K562 (cell line): ENCODE measurements around the gene NEU1. TPM values are rescaled to one million over a fixed set of nuclear protein-coding genes. Genes with fewer than 3 reads are reported as not detected.

Experiments used
- CREB1 ChIP-seq, 2 experiments: sonication (generic) in 1 of 2; formaldehyde crosslinking in 1 of 2; IDR thresholded peaks; 2 replicates each; pipeline versions ENCODE4 v1.6.1 to v1.8.0; 2012 to 2022; ENCODE audit warnings: inconsistent platforms in 1 of 2, mild to moderate bottlenecking in 1 of 2, missing genetic modification reagents in 1 of 2, moderate library complexity in 1 of 2
- CXXC5 ChIP-seq: fragments of 250-450 bp; sonication (Bioruptor Pico); IDR thresholded peaks from 2 replicates; pipeline ENCODE4 v1.8.0; 2022; ENCODE audit warnings: inconsistent platforms, mild to moderate bottlenecking, moderate library complexity
- E2F3 ChIP-seq: fragments of 250-450 bp; sonication (Bioruptor Pico); IDR thresholded peaks from 2 replicates; pipeline ENCODE4 v1.4.0; 2020; ENCODE audit warnings: mild to moderate bottlenecking
- HNRNPUL1 ChIP-seq: fragments of 200-400 bp; formaldehyde crosslinking; IDR thresholded peaks from 2 replicates; pipeline ENCODE4 v1.6.1; 2017; ENCODE audit warnings: low read length
- ILF3 ChIP-seq: fragments of 450-650 bp; IDR thresholded peaks from 2 replicates; pipeline ENCODE4 v1.6.1; 2018; ENCODE audit warnings: antibody characterized with exemption, mild to moderate bottlenecking, moderate library complexity, borderline replicate concordance
- JUNB ChIP-seq: fragments of 450-650 bp; formaldehyde crosslinking; conservative IDR thresholded peaks from 2 replicates; pipeline ENCODE4 v1.4.0; 2020; ENCODE audit warnings: mild to moderate bottlenecking
- JUND ChIP-seq, 2 experiments: IDR thresholded peaks; 2 replicates in 1 of 2; 3 replicates in 1 of 2; pipeline ENCODE4 v1.6.1; 2011; ENCODE audit warnings: borderline replicate concordance in 2 of 2, low read depth in 2 of 2, low read length in 2 of 2, improper control_type of control experiment in 1 of 2, missing biosample characterization in 1 of 2, missing genetic modification characterization in 1 of 2, missing genetic modification reagents in 1 of 2
- KAT7 ChIP-seq: sonication (generic); formaldehyde crosslinking; IDR thresholded peaks from 2 replicates; pipeline ENCODE4 v1.8.0; 2022; ENCODE audit warnings: missing genetic modification reagents, mild to moderate bottlenecking, borderline replicate concordance
- MCM3 ChIP-seq: fragments of 450-650 bp; IDR thresholded peaks from 2 replicates; pipeline ENCODE4 v1.6.1; 2016
- MED1 ChIP-seq: sonication (generic); formaldehyde crosslinking; IDR thresholded peaks from 2 replicates; pipeline ENCODE4 v1.8.1; 2023; ENCODE audit warnings: missing genetic modification reagents, borderline replicate concordance
- MEF2A ChIP-seq: IDR thresholded peaks from 2 replicates; pipeline ENCODE4 v1.6.1; 2011; ENCODE audit warnings: low read depth, mild to moderate bottlenecking, low read length, moderate library complexity; ENCODE audit not compliant: control insufficient read depth
- PCBP1 ChIP-seq: fragments of 200-400 bp; formaldehyde crosslinking; IDR thresholded peaks from 2 replicates; pipeline ENCODE4 v1.6.1; 2018; ENCODE audit warnings: mild to moderate bottlenecking, low read depth, low read length; ENCODE audit not compliant: poor library complexity, severe bottlenecking
- POLR2G ChIP-seq: fragments of 200-400 bp; formaldehyde crosslinking; IDR thresholded peaks from 2 replicates; pipeline ENCODE4 v1.6.1; 2017; ENCODE audit warnings: low read depth, mild to moderate bottlenecking, antibody characterized with exemption, low read length, moderate library complexity
- SIN3B ChIP-seq: fragments of 450-650 bp; IDR thresholded peaks from 2 replicates; pipeline ENCODE4 v1.6.1; 2017; ENCODE audit warnings: low read depth, mild to moderate bottlenecking, moderate library complexity
- SMAD3 ChIP-seq: fragments of 450-650 bp; formaldehyde crosslinking; conservative IDR thresholded peaks from 2 replicates; pipeline ENCODE4 v1.4.0; 2020; ENCODE audit warnings: mild to moderate bottlenecking
- ZNF431 ChIP-seq: sonication (generic); formaldehyde crosslinking; IDR thresholded peaks from 2 replicates; pipeline ENCODE4 v1.8.0; 2022; ENCODE audit warnings: mild to moderate bottlenecking, missing genetic modification reagents
- polyA plus RNA-seq, 8 experiments: library from polyadenylated mRNA; depleted of rRNA in 4 of 8; stranded (reverse) in 5 of 8; unstranded in 3 of 8; fragments of >200 nt; fragmentation: Nextera tagmentation in 2 of 8; fragmentation: Illumina TruSeq in 1 of 8; extraction: Ambion mirVana in 2 of 8; extraction: Trizol in 1 of 8; gene quantifications; 2 replicates each; pipeline versions ENCODE4 v1.2.1 to v1.2.3, GENCODE V29; 2011 to 2014; ENCODE audit warnings: inconsistent platforms in 1 of 8, missing spikeins in 1 of 8
- total RNA-seq, 7 experiments: library from RNA; depleted of rRNA in 6 of 7; stranded (reverse); fragments of >200 nt in 6 of 7; fragmentation: Illumina TruSeq in 2 of 7; extraction: Trizol in 2 of 7; gene quantifications; 2 replicates each; pipeline versions ENCODE4 v1.2.1 to v1.2.3, GENCODE V29; 2011 to 2021; ENCODE audit warnings: low replicate concordance in 1 of 7
- TF ChIP-seq, protein P1 (sequence below): sonication (generic); formaldehyde crosslinking; IDR thresholded peaks from 2 replicates; pipeline ENCODE4 v1.8.1; 2023; ENCODE audit warnings: mild to moderate bottlenecking, missing genetic modification reagents
- TF ChIP-seq, protein P2 (sequence below): fragments of 250-450 bp; sonication (Bioruptor Pico); IDR thresholded peaks from 2 replicates; pipeline ENCODE4 v1.8.0; 2022; ENCODE audit warnings: inconsistent platforms, mild to moderate bottlenecking, moderate library complexity, borderline replicate concordance
- TF ChIP-seq, protein P3 (sequence below): fragments of 450-650 bp; formaldehyde crosslinking; IDR thresholded peaks from 2 replicates; pipeline ENCODE4 v1.4.0; 2022; ENCODE audit warnings: mild to moderate bottlenecking, moderate library complexity
- TF ChIP-seq, protein P4 (sequence below), 2 experiments: fragments of 450-650 bp in 1 of 2; sonication (generic) in 1 of 2; formaldehyde crosslinking; conservative IDR thresholded peaks; 2 replicates each; pipeline versions ENCODE4 v1.4.0 to v1.8.1; 2020 to 2022; ENCODE audit warnings: mild to moderate bottlenecking in 1 of 2, missing genetic modification reagents in 1 of 2

The NEU1 gene
- total and polyA plus RNA-seq, 9 of the 15 experiments (the other 6 are each of a cell fraction or from before 2014, with no cell fraction given), result 14.8 to 67.8 (median 51.0) TPM

DNA sequence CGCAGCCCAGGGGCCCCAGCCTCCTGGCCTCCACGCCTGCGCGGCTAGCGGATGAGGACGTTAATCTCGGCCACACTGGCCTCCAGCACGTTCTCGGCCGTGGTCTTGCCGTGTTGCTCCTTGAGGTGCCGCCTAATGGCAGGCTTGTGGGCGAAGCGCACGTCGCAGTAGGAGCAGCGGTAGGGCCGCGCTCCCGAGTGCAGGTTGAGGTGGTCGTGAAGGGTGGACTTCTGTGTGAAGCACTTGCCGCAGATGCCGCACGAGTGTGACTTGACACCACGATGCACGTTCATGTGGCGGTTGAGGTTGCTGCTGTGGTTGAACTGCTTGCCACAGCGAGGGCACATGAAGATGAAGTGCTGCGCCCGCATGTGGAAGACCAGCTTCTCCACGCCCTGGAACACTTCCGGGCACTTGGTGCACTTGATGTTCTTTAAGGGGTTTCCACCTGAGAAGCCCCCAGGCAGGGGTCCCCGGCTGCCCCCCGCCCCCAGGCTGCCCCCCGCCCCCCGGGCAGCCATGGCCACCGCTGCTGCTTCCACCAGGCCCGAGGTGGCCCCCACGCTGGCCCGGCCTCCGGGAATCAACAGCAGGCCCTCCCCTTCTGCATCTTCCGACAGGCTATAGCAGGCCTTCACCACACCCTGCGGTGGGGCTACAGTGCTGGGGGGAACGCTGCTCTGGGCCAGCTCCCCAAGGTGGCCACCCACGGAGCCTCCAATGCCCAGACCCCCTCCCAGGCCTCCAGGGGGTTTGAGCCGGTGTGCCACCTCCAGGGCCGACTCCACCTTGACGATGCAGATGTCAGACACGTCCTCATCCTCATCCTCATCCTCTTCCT lies 37.5 kb upstream of the NEU1 start (continued):
- TF ChIP-seq, protein P1, sequence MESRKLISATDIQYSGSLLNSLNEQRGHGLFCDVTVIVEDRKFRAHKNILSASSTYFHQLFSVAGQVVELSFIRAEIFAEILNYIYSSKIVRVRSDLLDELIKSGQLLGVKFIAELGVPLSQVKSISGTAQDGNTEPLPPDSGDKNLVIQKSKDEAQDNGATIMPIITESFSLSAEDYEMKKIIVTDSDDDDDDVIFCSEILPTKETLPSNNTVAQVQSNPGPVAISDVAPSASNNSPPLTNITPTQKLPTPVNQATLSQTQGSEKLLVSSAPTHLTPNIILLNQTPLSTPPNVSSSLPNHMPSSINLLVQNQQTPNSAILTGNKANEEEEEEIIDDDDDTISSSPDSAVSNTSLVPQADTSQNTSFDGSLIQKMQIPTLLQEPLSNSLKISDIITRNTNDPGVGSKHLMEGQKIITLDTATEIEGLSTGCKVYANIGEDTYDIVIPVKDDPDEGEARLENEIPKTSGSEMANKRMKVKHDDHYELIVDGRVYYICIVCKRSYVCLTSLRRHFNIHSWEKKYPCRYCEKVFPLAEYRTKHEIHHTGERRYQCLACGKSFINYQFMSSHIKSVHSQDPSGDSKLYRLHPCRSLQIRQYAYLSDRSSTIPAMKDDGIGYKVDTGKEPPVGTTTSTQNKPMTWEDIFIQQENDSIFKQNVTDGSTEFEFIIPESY (CRISPR knock-in tag), result peak; percentile 99
- no peak for TF ChIP-seq MCM3
- TF ChIP-seq, protein P2, sequence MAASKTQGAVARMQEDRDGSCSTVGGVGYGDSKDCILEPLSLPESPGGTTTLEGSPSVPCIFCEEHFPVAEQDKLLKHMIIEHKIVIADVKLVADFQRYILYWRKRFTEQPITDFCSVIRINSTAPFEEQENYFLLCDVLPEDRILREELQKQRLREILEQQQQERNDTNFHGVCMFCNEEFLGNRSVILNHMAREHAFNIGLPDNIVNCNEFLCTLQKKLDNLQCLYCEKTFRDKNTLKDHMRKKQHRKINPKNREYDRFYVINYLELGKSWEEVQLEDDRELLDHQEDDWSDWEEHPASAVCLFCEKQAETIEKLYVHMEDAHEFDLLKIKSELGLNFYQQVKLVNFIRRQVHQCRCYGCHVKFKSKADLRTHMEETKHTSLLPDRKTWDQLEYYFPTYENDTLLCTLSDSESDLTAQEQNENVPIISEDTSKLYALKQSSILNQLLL (CRISPR knock-in tag), result no peak
- TF ChIP-seq POLR2G, result peak; percentile 53; the same call in 1 of the 2 replicates
- no peak for TF ChIP-seq E2F3 (CRISPR knock-in tag)
- TF ChIP-seq JUND (IDR thresholded peaks at IDR 0.05; ENCODE audit: borderline replicate concordance, low read depth, low read length), result no peak
- no peak for TF ChIP-seq JUND (tag; IDR thresholded peaks at IDR 0.05; ENCODE audit: borderline replicate concordance, low read depth, low read length)
- TF ChIP-seq CXXC5 (CRISPR knock-in tag), result peak; percentile 13; the same call in 1 of the 2 replicates
- TF ChIP-seq MEF2A, result no peak
- no peak for TF ChIP-seq HNRNPUL1
- no peak for TF ChIP-seq SMAD3 (CRISPR knock-in tag)
- no peak for TF ChIP-seq SIN3B
- TF ChIP-seq, protein P3, sequence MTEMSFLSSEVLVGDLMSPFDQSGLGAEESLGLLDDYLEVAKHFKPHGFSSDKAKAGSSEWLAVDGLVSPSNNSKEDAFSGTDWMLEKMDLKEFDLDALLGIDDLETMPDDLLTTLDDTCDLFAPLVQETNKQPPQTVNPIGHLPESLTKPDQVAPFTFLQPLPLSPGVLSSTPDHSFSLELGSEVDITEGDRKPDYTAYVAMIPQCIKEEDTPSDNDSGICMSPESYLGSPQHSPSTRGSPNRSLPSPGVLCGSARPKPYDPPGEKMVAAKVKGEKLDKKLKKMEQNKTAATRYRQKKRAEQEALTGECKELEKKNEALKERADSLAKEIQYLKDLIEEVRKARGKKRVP (CRISPR knock-in tag), result no peak
- TF ChIP-seq KAT7, result no peak
- no peak for TF ChIP-seq ILF3
- TF ChIP-seq CREB1 (IDR thresholded peaks at IDR 0.05), result no peak
- TF ChIP-seq CREB1 (CRISPR knock-in tag; IDR thresholded peaks at IDR 0.05), result no peak
- TF ChIP-seq JUNB (CRISPR knock-in tag), result no peak
- no peak for TF ChIP-seq PCBP1
- no peak for TF ChIP-seq ZNF431 (CRISPR knock-in tag)
- TF ChIP-seq, protein P4, sequence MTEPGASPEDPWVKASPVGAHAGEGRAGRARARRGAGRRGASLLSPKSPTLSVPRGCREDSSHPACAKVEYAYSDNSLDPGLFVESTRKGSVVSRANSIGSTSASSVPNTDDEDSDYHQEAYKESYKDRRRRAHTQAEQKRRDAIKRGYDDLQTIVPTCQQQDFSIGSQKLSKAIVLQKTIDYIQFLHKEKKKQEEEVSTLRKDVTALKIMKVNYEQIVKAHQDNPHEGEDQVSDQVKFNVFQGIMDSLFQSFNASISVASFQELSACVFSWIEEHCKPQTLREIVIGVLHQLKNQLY (CRISPR knock-in tag; conservative IDR thresholded peaks at IDR 0.05), result no peak
- 0 out of 2 replicates have a peak, but pooled peaks have one; percentile 83 for TF ChIP-seq MED1 (CRISPR knock-in tag)
